K562 (cell line): Measurements from ENCODE around the gene PPP1R12C. TPM values are rescaled to one million over a fixed set of nuclear protein-coding genes. Genes with fewer than 3 reads are reported as not detected.

Experiments
- CBX3 ChIP-seq, 2 experiments: IDR thresholded peaks; 1 replicate in 1 of 2; 2 replicates in 1 of 2; pipeline ENCODE4 v1.6.1; 2012; ENCODE audit warnings: inconsistent platforms in 2 of 2, low read length in 2 of 2, borderline replicate concordance in 1 of 2, control low read depth in 1 of 2
- COPS2 ChIP-seq: fragments of 450-650 bp; conservative IDR thresholded peaks from 2 replicates; pipeline ENCODE4 v1.6.1; 2016; ENCODE audit warnings: mild to moderate bottlenecking, moderate library complexity
- CREBBP ChIP-seq: IDR thresholded peaks from one replicate; pipeline ENCODE4 v1.6.1; 2012; ENCODE audit warnings: low read depth, mild to moderate bottlenecking, control low read depth, inconsistent platforms, low read length
- CXXC5 ChIP-seq: fragments of 250-450 bp; sonication (Bioruptor Pico); IDR thresholded peaks from 2 replicates; pipeline ENCODE4 v1.8.0; 2022; ENCODE audit warnings: inconsistent platforms, mild to moderate bottlenecking, moderate library complexity
- MEF2D ChIP-seq: conservative IDR thresholded peaks from 2 replicates; pipeline ENCODE4 v1.6.1; 2016; ENCODE audit warnings: low read depth, missing genetic modification characterization, missing compliant biosample characterization
- MNT ChIP-seq, 2 experiments: fragments of 450-650 bp; conservative IDR thresholded peaks; 2 replicates each; pipeline ENCODE4 v1.6.1; 2017; ENCODE audit warnings: mild to moderate bottlenecking in 2 of 2, moderate library complexity in 2 of 2
- POLR2AphosphoS5 ChIP-seq: IDR thresholded peaks from 2 replicates; pipeline ENCODE4 v1.6.1; 2011; ENCODE audit warnings: mild to moderate bottlenecking, low read depth, low read length, moderate library complexity; ENCODE audit not compliant: control insufficient read depth, insufficient read depth
- TCF7L2 ChIP-seq: fragments of 150-350 bp; IDR thresholded peaks from 2 replicates; pipeline ENCODE4 v1.6.1; 2016; ENCODE audit warnings: low read depth, mild to moderate bottlenecking, low read length, moderate library complexity
- TEAD1 ChIP-seq, 2 experiments: fragments of 450-650 bp in 1 of 2; sonication (generic) in 1 of 2; formaldehyde crosslinking; IDR thresholded peaks; 2 replicates each; pipeline versions ENCODE4 v1.4.0 to v1.8.0; 2020 to 2022; ENCODE audit warnings: mild to moderate bottlenecking in 2 of 2, missing genetic modification reagents in 1 of 2
- YBX1 ChIP-seq: fragments of 450-650 bp; IDR thresholded peaks from 2 replicates; pipeline ENCODE4 v1.7.1; 2016; ENCODE audit warnings: mild to moderate bottlenecking
- ZNF133 ChIP-seq: fragments of 250-450 bp; sonication (Bioruptor Pico); IDR thresholded peaks from 2 replicates; pipeline ENCODE4 v1.4.0; 2020; ENCODE audit warnings: mild to moderate bottlenecking
- ZNF445 ChIP-seq: fragments of 250-450 bp; sonication (Bioruptor Pico); IDR thresholded peaks from 2 replicates; pipeline ENCODE4 v1.4.0; 2020; ENCODE audit warnings: low read depth, mild to moderate bottlenecking, moderate library complexity
- polyA plus RNA-seq, 8 experiments: library from polyadenylated mRNA; depleted of rRNA in 4 of 8; stranded (reverse) in 5 of 8; unstranded in 3 of 8; fragments of >200 nt; fragmentation: Nextera tagmentation in 2 of 8; fragmentation: Illumina TruSeq in 1 of 8; extraction: Ambion mirVana in 2 of 8; extraction: Trizol in 1 of 8; gene quantifications; 2 replicates each; pipeline versions ENCODE4 v1.2.1 to v1.2.3, GENCODE V29; 2011 to 2014; ENCODE audit warnings: inconsistent platforms in 1 of 8, missing spikeins in 1 of 8
- total RNA-seq, 7 experiments: library from RNA; depleted of rRNA in 6 of 7; stranded (reverse); fragments of >200 nt in 6 of 7; fragmentation: Illumina TruSeq in 2 of 7; extraction: Trizol in 2 of 7; gene quantifications; 2 replicates each; pipeline versions ENCODE4 v1.2.1 to v1.2.3, GENCODE V29; 2011 to 2021; ENCODE audit warnings: low replicate concordance in 1 of 7
- TF ChIP-seq, protein P1 (sequence below): fragments of 250-450 bp; sonication (Bioruptor Pico); IDR thresholded peaks from 2 replicates; pipeline ENCODE4 v1.4.0; 2020
- TF ChIP-seq, protein P2 (sequence below): fragments of 450-650 bp; IDR thresholded peaks from 2 replicates; pipeline ENCODE4 v1.6.1; 2018; ENCODE audit not compliant: partially characterized antibody

PPP1R12C gene
- total and polyA plus RNA-seq, 9 of the 15 experiments (the other 6 are each of a cell fraction or from before 2014, with no cell fraction given): 1.8 to 136 (median 33.7) TPM

DNA sequence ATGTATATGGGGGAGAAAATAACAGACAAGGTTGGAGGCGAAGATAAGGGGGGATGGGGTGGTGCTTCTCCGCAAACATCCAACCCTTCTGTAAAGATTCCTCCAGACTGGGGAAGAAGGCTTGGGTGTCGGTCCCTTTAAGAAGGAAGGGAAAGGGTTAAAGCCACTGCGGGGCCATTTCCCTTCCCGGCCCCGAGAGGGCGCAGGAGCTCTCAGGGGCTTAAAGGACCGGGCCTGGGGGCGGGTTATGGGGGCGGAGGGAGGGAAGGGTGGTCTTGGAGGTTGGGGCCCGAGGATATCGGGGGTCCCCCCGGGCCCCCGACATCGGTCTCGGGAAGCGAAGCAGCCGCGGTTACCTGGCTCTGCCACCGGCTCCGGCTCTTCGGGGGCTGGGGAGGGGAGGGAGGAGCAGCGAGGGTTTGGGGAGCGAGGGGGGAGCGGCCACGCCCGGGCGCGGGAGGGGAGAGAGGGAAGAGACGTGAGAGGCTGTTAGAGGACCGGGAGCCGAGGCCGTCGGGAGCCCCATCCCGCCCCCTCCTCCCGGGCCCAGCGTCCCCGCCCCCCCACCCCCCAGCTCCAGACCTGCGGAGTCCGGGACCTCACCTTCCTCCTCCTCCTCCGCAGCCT is 28.8 kb upstream of the PPP1R12C start (continued):
- TF ChIP-seq, protein P1, sequence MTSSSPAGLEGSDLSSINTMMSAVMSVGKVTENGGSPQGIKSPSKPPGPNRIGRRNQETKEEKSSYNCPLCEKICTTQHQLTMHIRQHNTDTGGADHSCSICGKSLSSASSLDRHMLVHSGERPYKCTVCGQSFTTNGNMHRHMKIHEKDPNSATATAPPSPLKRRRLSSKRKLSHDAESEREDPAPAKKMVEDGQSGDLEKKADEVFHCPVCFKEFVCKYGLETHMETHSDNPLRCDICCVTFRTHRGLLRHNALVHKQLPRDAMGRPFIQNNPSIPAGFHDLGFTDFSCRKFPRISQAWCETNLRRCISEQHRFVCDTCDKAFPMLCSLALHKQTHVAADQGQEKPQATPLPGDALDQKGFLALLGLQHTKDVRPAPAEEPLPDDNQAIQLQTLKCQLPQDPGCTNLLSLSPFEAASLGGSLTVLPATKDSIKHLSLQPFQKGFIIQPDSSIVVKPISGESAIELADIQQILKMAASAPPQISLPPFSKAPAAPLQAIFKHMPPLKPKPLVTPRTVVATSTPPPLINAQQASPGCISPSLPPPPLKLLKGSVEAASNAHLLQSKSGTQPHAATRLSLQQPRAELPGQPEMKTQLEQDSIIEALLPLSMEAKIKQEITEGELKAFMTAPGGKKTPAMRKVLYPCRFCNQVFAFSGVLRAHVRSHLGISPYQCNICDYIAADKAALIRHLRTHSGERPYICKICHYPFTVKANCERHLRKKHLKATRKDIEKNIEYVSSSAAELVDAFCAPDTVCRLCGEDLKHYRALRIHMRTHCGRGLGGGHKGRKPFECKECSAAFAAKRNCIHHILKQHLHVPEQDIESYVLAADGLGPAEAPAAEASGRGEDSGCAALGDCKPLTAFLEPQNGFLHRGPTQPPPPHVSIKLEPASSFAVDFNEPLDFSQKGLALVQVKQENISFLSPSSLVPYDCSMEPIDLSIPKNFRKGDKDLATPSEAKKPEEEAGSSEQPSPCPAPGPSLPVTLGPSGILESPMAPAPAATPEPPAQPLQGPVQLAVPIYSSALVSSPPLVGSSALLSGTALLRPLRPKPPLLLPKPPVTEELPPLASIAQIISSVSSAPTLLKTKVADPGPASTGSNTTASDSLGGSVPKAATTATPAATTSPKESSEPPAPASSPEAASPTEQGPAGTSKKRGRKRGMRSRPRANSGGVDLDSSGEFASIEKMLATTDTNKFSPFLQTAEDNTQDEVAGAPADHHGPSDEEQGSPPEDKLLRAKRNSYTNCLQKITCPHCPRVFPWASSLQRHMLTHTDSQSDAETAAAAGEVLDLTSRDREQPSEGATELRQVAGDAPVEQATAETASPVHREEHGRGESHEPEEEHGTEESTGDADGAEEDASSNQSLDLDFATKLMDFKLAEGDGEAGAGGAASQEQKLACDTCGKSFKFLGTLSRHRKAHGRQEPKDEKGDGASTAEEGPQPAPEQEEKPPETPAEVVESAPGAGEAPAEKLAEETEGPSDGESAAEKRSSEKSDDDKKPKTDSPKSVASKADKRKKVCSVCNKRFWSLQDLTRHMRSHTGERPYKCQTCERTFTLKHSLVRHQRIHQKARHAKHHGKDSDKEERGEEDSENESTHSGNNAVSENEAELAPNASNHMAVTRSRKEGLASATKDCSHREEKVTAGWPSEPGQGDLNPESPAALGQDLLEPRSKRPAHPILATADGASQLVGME: no peak
- TF ChIP-seq COPS2: no peak
- TF ChIP-seq ZNF445: no peak
- TF ChIP-seq CBX3 (IDR thresholded peaks at IDR 0.05; ENCODE audit: borderline replicate concordance in 1 of 2, low read length in 2 of 2): peak in 1 of 2 experiments; percentile 67; a peak in 1 of 3 replicates
- TF ChIP-seq CXXC5 (CRISPR knock-in tag): peak; percentile 42; the same call in 1 of the 2 replicates
- TF ChIP-seq, protein P2, sequence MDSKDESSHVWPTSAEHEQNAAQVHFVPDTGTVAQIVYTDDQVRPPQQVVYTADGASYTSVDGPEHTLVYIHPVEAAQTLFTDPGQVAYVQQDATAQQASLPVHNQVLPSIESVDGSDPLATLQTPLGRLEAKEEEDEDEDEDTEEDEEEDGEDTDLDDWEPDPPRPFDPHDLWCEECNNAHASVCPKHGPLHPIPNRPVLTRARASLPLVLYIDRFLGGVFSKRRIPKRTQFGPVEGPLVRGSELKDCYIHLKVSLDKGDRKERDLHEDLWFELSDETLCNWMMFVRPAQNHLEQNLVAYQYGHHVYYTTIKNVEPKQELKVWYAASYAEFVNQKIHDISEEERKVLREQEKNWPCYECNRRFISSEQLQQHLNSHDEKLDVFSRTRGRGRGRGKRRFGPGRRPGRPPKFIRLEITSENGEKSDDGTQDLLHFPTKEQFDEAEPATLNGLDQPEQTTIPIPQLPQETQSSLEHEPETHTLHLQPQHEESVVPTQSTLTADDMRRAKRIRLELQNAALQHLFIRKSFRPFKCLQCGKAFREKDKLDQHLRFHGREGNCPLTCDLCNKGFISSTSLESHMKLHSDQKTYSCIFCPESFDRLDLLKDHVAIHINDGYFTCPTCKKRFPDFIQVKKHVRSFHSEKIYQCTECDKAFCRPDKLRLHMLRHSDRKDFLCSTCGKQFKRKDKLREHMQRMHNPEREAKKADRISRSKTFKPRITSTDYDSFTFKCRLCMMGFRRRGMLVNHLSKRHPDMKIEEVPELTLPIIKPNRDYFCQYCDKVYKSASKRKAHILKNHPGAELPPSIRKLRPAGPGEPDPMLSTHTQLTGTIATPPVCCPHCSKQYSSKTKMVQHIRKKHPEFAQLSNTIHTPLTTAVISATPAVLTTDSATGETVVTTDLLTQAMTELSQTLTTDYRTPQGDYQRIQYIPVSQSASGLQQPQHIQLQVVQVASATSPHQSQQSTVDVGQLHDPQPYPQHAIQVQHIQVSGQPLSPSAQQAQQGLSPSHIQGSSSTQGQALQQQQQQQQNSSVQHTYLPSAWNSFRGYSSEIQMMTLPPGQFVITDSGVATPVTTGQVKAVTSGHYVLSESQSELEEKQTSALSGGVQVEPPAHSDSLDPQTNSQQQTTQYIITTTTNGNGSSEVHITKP: peak; percentile 51
- TF ChIP-seq ZNF133 (CRISPR knock-in tag): no peak
- TF ChIP-seq MNT (conservative IDR thresholded peaks at IDR 0.05): peak; percentile 63 to 75; a peak in 2 of 4 replicates
- peak; percentile 28; the same call in 1 of the 2 replicates for TF ChIP-seq POLR2AphosphoS5
- TF ChIP-seq CREBBP: no peak
- no peak for TF ChIP-seq YBX1
- TF ChIP-seq MEF2D (tag): no peak
- no peak for TF ChIP-seq TCF7L2
- TF ChIP-seq TEAD1 (CRISPR knock-in tag; IDR thresholded peaks at IDR 0.05): peak in 1 of 2 experiments; percentile 18; a peak in 1 of 4 replicates
